H9 (cell line): ENCODE data around the gene EFNA5. TPM values are rescaled to one million over a fixed set of nuclear protein-coding genes. Genes with fewer than 3 reads are reported as not detected.

Experiments
- DNase-seq: peaks from one replicate; pipeline ENCODE4 v3.0.0-alpha.2; 2017
- H2AFZ ChIP-seq: one replicate; pipeline ENCODE4 v1.6.1; 2013; ENCODE audit warnings: mild to moderate bottlenecking, low read length, control low read depth, moderate library complexity
- H2AK5ac ChIP-seq: 2 replicates; pipeline ENCODE4 v1.6.1; 2013; ENCODE audit warnings: low read length, control low read depth, mixed read lengths; ENCODE audit not compliant: insufficient read length
- H2BK120ac ChIP-seq: one replicate; pipeline ENCODE4 v1.6.1; 2013; ENCODE audit warnings: low read depth, mild to moderate bottlenecking, low read length, control low read depth, inconsistent platforms; ENCODE audit not compliant: poor library complexity, severe bottlenecking
- H2BK12ac ChIP-seq: 2 replicates; pipeline ENCODE4 v1.6.1; 2013; ENCODE audit warnings: low read length, control low read depth, mixed read lengths, low read depth; ENCODE audit not compliant: insufficient read length
- H2BK15ac ChIP-seq: 2 replicates; pipeline ENCODE4 v1.6.1; 2013; ENCODE audit warnings: low read depth, low read length, control low read depth
- H2BK20ac ChIP-seq: one replicate; pipeline ENCODE4 v1.6.1; 2013; ENCODE audit warnings: low read depth, mild to moderate bottlenecking, low read length, control low read depth, inconsistent platforms; ENCODE audit not compliant: poor library complexity, severe bottlenecking
- H2BK5ac ChIP-seq: 2 replicates; pipeline ENCODE4 v1.6.1; 2013; ENCODE audit warnings: low read length, control low read depth, mixed read lengths; ENCODE audit not compliant: insufficient read length
- H3K14ac ChIP-seq: 2 replicates; pipeline ENCODE4 v1.6.1; 2013; ENCODE audit warnings: low read length, control low read depth; ENCODE audit not compliant: insufficient read depth
- H3K18ac ChIP-seq: 2 replicates; pipeline ENCODE4 v1.6.1; 2013; ENCODE audit warnings: low read depth, mild to moderate bottlenecking, mixed read lengths, low read length, control low read depth; ENCODE audit not compliant: insufficient read length
- H3K23ac ChIP-seq: 2 replicates; pipeline ENCODE4 v1.6.1; 2013; ENCODE audit warnings: low read length, control low read depth, mixed read lengths, low read depth; ENCODE audit not compliant: insufficient read length
- H3K23me2 ChIP-seq: 2 replicates; pipeline ENCODE4 v1.6.1; 2013; ENCODE audit warnings: low read depth, mild to moderate bottlenecking, mixed read lengths, low read length, control low read depth; ENCODE audit not compliant: insufficient read length, poor library complexity, severe bottlenecking
- H3K27ac ChIP-seq: 2 replicates; pipeline ENCODE4 v1.5.1; 2013; ENCODE audit warnings: low read length, control low read depth, mixed read lengths, low read depth; ENCODE audit not compliant: insufficient read length
- H3K27me3 ChIP-seq: 2 replicates; pipeline ENCODE4 v1.6.1; 2013; ENCODE audit warnings: low read length, control low read depth, inconsistent platforms; ENCODE audit not compliant: insufficient read depth
- H3K4ac ChIP-seq: 2 replicates; pipeline ENCODE4 v1.6.1; 2013; ENCODE audit warnings: low read depth, mild to moderate bottlenecking, control low read depth, inconsistent platforms, low read length, moderate library complexity
- H3K4me1 ChIP-seq: 2 replicates; pipeline ENCODE4 v1.6.1; 2013; ENCODE audit warnings: low read length, control low read depth, inconsistent platforms; ENCODE audit not compliant: insufficient read depth
- H3K4me2 ChIP-seq: 2 replicates; pipeline ENCODE4 v1.6.1; 2013; ENCODE audit warnings: low read length, control low read depth, mixed read lengths; ENCODE audit not compliant: insufficient read length, insufficient read depth
- H3K56ac ChIP-seq: 2 replicates; pipeline ENCODE4 v1.6.1; 2013; ENCODE audit warnings: low read depth, mild to moderate bottlenecking, mixed read lengths, low read length, control low read depth; ENCODE audit not compliant: insufficient read length
- H3K79me1 ChIP-seq: 2 replicates; pipeline ENCODE4 v1.6.1; 2013; ENCODE audit warnings: low read depth, mild to moderate bottlenecking, moderate library complexity, low read length, control low read depth, inconsistent platforms; ENCODE audit not compliant: insufficient read depth, poor library complexity, severe bottlenecking
- H3K79me2 ChIP-seq: 2 replicates; pipeline ENCODE4 v1.6.1; 2013; ENCODE audit warnings: low read length, control low read depth, inconsistent platforms; ENCODE audit not compliant: insufficient read depth
- H3K9ac ChIP-seq: 2 replicates; pipeline ENCODE4 v1.6.1; 2013; ENCODE audit warnings: low read length, control low read depth, mixed read lengths; ENCODE audit not compliant: insufficient read length; ENCODE audit errors: extremely low read depth
- H3K9me3 ChIP-seq: one replicate; pipeline ENCODE4 v1.6.1; 2013; ENCODE audit warnings: low read depth, low read length, inconsistent platforms; ENCODE audit not compliant: control insufficient read depth
- H3T11ph ChIP-seq: one replicate; pipeline ENCODE4 v1.6.1; 2013; ENCODE audit warnings: mild to moderate bottlenecking, low read length, control low read depth, inconsistent platforms
- H4K20me1 ChIP-seq: one replicate; pipeline ENCODE4 v1.6.1; 2013; ENCODE audit not compliant: control insufficient read depth, insufficient read length, insufficient read depth
- H4K5ac ChIP-seq: 2 replicates; pipeline ENCODE4 v1.6.1; 2013; ENCODE audit warnings: low read depth, mild to moderate bottlenecking, mixed read lengths, low read length, control low read depth; ENCODE audit not compliant: insufficient read length
- H4K8ac ChIP-seq: replicated peaks from 2 replicates; pipeline ENCODE4 v1.6.1; 2013; ENCODE audit warnings: low read length, control low read depth, mixed read lengths, low read depth; ENCODE audit not compliant: insufficient read length
- H4K91ac ChIP-seq: 2 replicates; pipeline ENCODE4 v1.6.1; 2013; ENCODE audit warnings: low read depth, mild to moderate bottlenecking, moderate library complexity, mixed read lengths, low read length, control low read depth; ENCODE audit not compliant: insufficient read length
- H3K27ac Mint-ChIP-seq, 3 experiments: 2 replicates in 2 of 3; 3 replicates in 1 of 3; pipeline ENCODE4 v1.8.0; 2020 to 2021; ENCODE audit warnings: mixed read lengths in 3 of 3, mild to moderate bottlenecking in 1 of 3, moderate library complexity in 1 of 3
- H3K27me3 Mint-ChIP-seq: 2 replicates; pipeline ENCODE4 v1.8.0; 2021; ENCODE audit warnings: low read depth, mild to moderate bottlenecking, moderate library complexity, mixed read lengths
- H3K36me3 Mint-ChIP-seq, 3 experiments: 2 replicates in 2 of 3; 3 replicates in 1 of 3; pipeline ENCODE4 v1.8.0; 2020 to 2021; ENCODE audit warnings: low read depth in 3 of 3, mixed read lengths in 3 of 3; ENCODE audit not compliant: insufficient read depth in 1 of 3
- H3K4me1 Mint-ChIP-seq, 2 experiments: 2 replicates each; pipeline ENCODE4 v1.8.0; 2020; ENCODE audit warnings: mixed read lengths in 2 of 2
- H3K4me3 Mint-ChIP-seq, 2 experiments: 2 replicates in 1 of 2; 3 replicates in 1 of 2; pipeline ENCODE4 v1.8.0; 2020 to 2021; ENCODE audit warnings: mild to moderate bottlenecking in 2 of 2, mixed read lengths in 2 of 2, moderate library complexity in 1 of 2
- H3K9me3 Mint-ChIP-seq, 2 experiments: 2 replicates in 1 of 2; 3 replicates in 1 of 2; pipeline ENCODE4 v1.8.0; 2020; ENCODE audit warnings: mild to moderate bottlenecking in 2 of 2, mixed read lengths in 2 of 2, moderate library complexity in 1 of 2
- WGBS: extraction: QIAGEN DNeasy Blood & Tissue Kit; methylation state at CpG from one replicate; pipeline ENCODE4 v1.1.7; 2013; ENCODE audit warnings: missing lambda C conversion rate, low lambda C conversion rate, mixed read lengths; ENCODE audit not compliant: insufficient read length; ENCODE audit errors: extremely low coverage; 5-methylcytosine and 5-hydroxymethylcytosine counted together
- total RNA-seq: library from RNA; stranded (reverse); gene quantifications from 2 replicates; pipeline ENCODE4 v1.2.1, GENCODE V29; 2021
- TF ChIP-seq, protein P1 (sequence below): fragments of 200-600 bp; sonication (generic); conservative IDR thresholded peaks from 3 replicates; pipeline ENCODE4 v1.8.0; 2021; ENCODE audit warnings: antibody characterized with exemption, mild to moderate bottlenecking

Gene EFNA5
- total RNA-seq, 1 experiment from 2014 or later: 20.4 TPM

- no peaks in the 10 kb centered on the region; the same call in 1 of the 2 replicates for H3K4me1 ChIP-seq
- H3K4ac ChIP-seq: no peak overlapping the region
- H3K79me1 ChIP-seq: no peaks in the 10 kb centered on the region
- no peak overlapping the region for H2AK5ac ChIP-seq
- H3K9ac ChIP-seq: no peak overlapping the region
- H4K20me1 ChIP-seq: no peaks in the 10 kb centered on the region
- H3K4me3 Mint-ChIP-seq: peak overlapping the region in 1 of 2 experiments; percentile 31; a peak in 1 of 5 replicates
- H3K36me3 Mint-ChIP-seq: no peaks in the 10 kb centered on the region
- no peak overlapping the region for H4K5ac ChIP-seq
- no peak overlapping the region for H2BK12ac ChIP-seq
- TF ChIP-seq, protein P1, sequence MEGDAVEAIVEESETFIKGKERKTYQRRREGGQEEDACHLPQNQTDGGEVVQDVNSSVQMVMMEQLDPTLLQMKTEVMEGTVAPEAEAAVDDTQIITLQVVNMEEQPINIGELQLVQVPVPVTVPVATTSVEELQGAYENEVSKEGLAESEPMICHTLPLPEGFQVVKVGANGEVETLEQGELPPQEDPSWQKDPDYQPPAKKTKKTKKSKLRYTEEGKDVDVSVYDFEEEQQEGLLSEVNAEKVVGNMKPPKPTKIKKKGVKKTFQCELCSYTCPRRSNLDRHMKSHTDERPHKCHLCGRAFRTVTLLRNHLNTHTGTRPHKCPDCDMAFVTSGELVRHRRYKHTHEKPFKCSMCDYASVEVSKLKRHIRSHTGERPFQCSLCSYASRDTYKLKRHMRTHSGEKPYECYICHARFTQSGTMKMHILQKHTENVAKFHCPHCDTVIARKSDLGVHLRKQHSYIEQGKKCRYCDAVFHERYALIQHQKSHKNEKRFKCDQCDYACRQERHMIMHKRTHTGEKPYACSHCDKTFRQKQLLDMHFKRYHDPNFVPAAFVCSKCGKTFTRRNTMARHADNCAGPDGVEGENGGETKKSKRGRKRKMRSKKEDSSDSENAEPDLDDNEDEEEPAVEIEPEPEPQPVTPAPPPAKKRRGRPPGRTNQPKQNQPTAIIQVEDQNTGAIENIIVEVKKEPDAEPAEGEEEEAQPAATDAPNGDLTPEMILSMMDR: no peak
- no peak overlapping the region for H4K91ac ChIP-seq
- WGBS: no CpG with 5 or more reads among the region's 4 CpGs
- no peak overlapping the region for H3T11ph ChIP-seq
- H3K23ac ChIP-seq: no peak overlapping the region
- H3K9me3 Mint-ChIP-seq: no peaks in the 10 kb centered on the region
- peaks cover 43 to 56% of the 10 kb centered on the region in 2 experiments for H3K4me1 Mint-ChIP-seq
- H2BK120ac ChIP-seq: no peak overlapping the region
- H3K27me3 ChIP-seq: no peaks in the 10 kb centered on the region
- no peak for DNase-seq
- no peak overlapping the region for H3K18ac ChIP-seq
- no peak overlapping the region for H3K14ac ChIP-seq
- H2BK15ac ChIP-seq: no peak overlapping the region
- no peak overlapping the region for H4K8ac ChIP-seq
- no peak overlapping the region for H3K56ac ChIP-seq
- H3K4me2 ChIP-seq: no peak overlapping the region
- no peak overlapping the region for H2AFZ ChIP-seq
- no peak overlapping the region for H3K27ac ChIP-seq
- no peaks in the 10 kb centered on the region for H3K27me3 Mint-ChIP-seq
- no peaks in the 10 kb centered on the region for H3K9me3 ChIP-seq
- no peak overlapping the region for H2BK5ac ChIP-seq
- peak overlapping the region in 2 of 3 experiments; percentile 34 to 71; a peak in 4 of 7 replicates for H3K27ac Mint-ChIP-seq
- H2BK20ac ChIP-seq: no peak overlapping the region
- H3K79me2 ChIP-seq: no peaks in the 10 kb centered on the region
- no peaks in the 10 kb centered on the region for H3K23me2 ChIP-seq
These were observed 17.7 kb downstream of the EFNA5 start for GRCh38 chr5:107652839-107653607.
